SU-DHL-6 (cell line): Measurements from ENCODE around the gene SNAPIN.

Experiments
- H2AFZ ChIP-seq: fragments of 200-600 bp; sonication (generic); 2 replicates; pipeline ENCODE4 v1.6.1; 2014; ENCODE audit warnings: low read depth, mild to moderate bottlenecking, moderate library complexity, mixed read lengths, antibody characterized with exemption, low read length; ENCODE audit not compliant: severe bottlenecking
- H3F3A ChIP-seq: fragments of 200-600 bp; shearing (Covaris generic); 2 replicates; pipeline ENCODE4 v1.6.0; 2016; ENCODE audit warnings: antibody characterized with exemption, mild to moderate bottlenecking; ENCODE audit not compliant: insufficient read depth
- H3K27ac ChIP-seq: fragments of 200-600 bp; sonication (generic); 2 replicates; pipeline ENCODE4 v1.5.1; 2016; ENCODE audit warnings: low read depth, mild to moderate bottlenecking, low read length, moderate library complexity, mixed read lengths
- H3K27me3 ChIP-seq: fragments of 200-600 bp; sonication (generic), shearing (Covaris generic); 2 replicates; pipeline ENCODE4 v1.6.0; 2014; ENCODE audit warnings: mild to moderate bottlenecking, low read length
- H3K36me3 ChIP-seq: fragments of 200-600 bp; sonication (generic); 2 replicates; pipeline ENCODE4 v1.6.1; 2014; ENCODE audit warnings: mild to moderate bottlenecking, low read length, mixed read lengths
- H3K4me2 ChIP-seq: fragments of 300-600, 200-600 bp; shearing (Covaris generic), sonication (generic); 2 replicates; pipeline ENCODE4 v1.6.0; 2014; ENCODE audit warnings: low read length, low read depth, mild to moderate bottlenecking; ENCODE audit not compliant: poor library complexity, severe bottlenecking
- H3K4me3 ChIP-seq: fragments of 200-600 bp; sonication (generic); 2 replicates; pipeline ENCODE4 v1.5.1; 2014; ENCODE audit warnings: antibody characterized with exemption, low read length, mild to moderate bottlenecking, mixed read lengths; ENCODE audit not compliant: insufficient read depth, poor library complexity, severe bottlenecking
- H3K79me2 ChIP-seq: fragments of 200-600 bp; sonication (generic); 2 replicates; pipeline ENCODE4 v1.6.1; 2014; ENCODE audit warnings: mild to moderate bottlenecking, low read length, moderate library complexity; ENCODE audit not compliant: insufficient read depth
- H3K9ac ChIP-seq: fragments of 200-600 bp; sonication (generic); 2 replicates; pipeline ENCODE4 v1.7.0; 2014; ENCODE audit warnings: mild to moderate bottlenecking, low read length
- H3K9me2 ChIP-seq: fragments of 200-600 bp; sonication (generic); replicated peaks from 2 replicates; pipeline ENCODE4 v1.6.1; 2014; ENCODE audit warnings: low read length; ENCODE audit not compliant: insufficient read depth
- H3K9me3 ChIP-seq: fragments of 200-600 bp; sonication (generic); 2 replicates; pipeline ENCODE4 v1.6.1; 2014; ENCODE audit warnings: low read length, mixed read lengths; ENCODE audit not compliant: insufficient read depth
- H4K20me1 ChIP-seq: fragments of 200-600 bp; sonication (generic); 2 replicates; pipeline ENCODE4 v1.6.1; 2014; ENCODE audit warnings: low read depth, mild to moderate bottlenecking, antibody characterized with exemption, low read length, moderate library complexity, mixed read lengths
- CTCF ChIP-seq: fragments of 200-600 bp; sonication (generic); IDR thresholded peaks from one replicate; pipeline ENCODE4 v1.5.1; 2017; ENCODE audit warnings: antibody characterized with exemption, mild to moderate bottlenecking, low read length, moderate library complexity; ENCODE audit not compliant: insufficient read depth, poor library complexity, severe bottlenecking
- EZH2phosphoT487 ChIP-seq: fragments of 200-600 bp; sonication (generic), shearing (Covaris generic); conservative IDR thresholded peaks from 2 replicates; pipeline ENCODE4 v1.6.1; 2018; ENCODE audit warnings: mild to moderate bottlenecking, antibody characterized with exemption, low read length, moderate library complexity, mixed read lengths

Gene SNAPIN

DNA sequence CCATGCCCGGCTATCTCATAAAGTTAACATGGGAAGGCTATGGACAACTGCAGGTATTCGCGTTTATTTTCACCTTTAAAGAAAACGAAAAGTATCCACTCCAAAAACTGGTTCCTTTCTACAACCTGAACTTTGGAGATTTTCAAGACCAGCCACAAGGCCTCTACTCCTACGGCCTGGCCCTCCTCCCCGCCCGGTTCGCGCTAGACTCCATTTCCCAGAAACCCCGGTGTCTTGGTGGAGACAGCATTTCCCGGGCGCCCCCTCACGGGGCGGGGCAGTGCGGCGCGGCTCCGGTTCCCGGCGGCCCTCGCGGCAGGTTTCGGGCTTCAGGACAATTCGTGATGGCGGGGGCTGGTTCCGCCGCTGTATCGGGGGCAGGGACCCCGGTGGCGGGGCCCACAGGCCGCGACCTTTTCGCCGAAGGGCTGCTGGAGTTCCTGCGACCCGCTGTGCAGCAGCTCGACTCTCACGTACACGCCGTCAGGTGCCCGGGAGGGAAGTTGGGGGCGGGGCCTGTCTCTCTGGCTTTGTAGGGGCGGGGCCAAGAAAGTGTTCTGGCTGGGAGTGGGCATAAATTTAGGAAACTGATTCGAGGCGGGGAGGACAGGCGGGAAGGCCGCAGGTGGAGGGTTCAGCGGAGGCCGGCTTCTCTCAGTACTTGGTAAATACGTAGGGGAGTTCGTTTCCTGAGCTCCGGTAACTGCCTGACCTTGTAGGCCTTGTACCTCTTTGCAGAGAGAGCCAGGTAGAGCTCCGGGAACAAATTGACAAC, at the start of gene SNAPIN:
Gene SNAPIN (plus strand): TSS at position 304 of the 775 bp plus-strand sequence. CDS start 41 bp downstream, at position 345.
- H2AFZ ChIP-seq = peak within 1 kb of the TSS; percentile 96
- TF ChIP-seq EZH2phosphoT487 (no peak), CTCF (no peak)
- H3K79me2 ChIP-seq = peaks cover 12% of the 10 kb centered on the region; the same call in 1 of the 2 replicates
- peak within 1 kb of the TSS; percentile 79 for H3K4me2 ChIP-seq
- H4K20me1 ChIP-seq = no peaks in the 10 kb centered on the region
- H3K9ac ChIP-seq = peak within 1 kb of the TSS; percentile 77
- H3K9me3 ChIP-seq = no peaks in the 10 kb centered on the region
- H3K4me3 ChIP-seq = peak within 1 kb of the TSS; percentile 88
- peaks cover 23% of the 10 kb centered on the region for H3K36me3 ChIP-seq
- H3K27ac ChIP-seq = peak within 1 kb of the TSS; percentile 71
- no peaks in the 10 kb centered on the region for H3K27me3 ChIP-seq
- H3K9me2 ChIP-seq = no peaks in the 10 kb centered on the region
- peaks cover 31% of the 10 kb centered on the region for H3F3A ChIP-seq

DNA sequence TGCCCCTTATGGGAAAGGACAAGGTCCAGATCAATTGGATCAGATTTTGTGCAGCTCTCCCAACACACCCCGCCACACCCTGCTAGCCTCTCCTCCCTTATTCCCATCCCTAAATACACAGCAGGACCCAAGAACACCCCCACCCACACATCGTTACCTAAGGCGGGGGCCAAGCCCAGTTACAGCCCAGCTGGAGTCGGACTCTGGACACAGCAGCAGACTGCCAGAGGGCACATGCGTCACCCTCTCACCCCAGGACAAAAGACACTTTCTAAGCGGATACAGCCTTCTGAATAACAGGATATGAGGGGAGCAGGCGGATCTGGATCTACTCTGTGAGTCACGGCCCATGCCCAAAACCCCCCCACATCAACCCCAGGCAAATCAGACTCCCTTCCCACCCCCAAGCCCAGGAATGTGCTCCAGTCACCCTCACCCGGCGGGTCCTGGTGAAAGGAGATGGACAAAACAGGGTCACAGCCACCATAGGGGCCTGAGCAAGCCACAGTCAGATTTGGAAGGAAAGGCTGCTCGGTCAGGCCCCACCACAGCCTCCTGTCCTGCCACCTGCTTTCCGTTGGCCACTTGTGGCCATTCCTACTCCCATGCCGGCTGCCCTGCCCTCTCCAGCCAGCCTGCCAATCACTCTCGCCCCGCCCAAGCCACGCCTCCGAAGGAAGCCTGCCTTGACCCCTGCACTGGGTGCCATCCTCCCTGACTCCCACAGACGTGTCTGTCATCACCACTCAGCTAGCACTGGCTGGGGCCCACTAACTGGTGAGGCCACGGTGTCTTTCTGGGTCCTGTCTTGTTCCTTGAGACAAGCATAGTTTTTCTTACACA, 49.5 kb upstream of the SNAPIN start:
- H3K79me2 ChIP-seq = no peaks in the 10 kb centered on the region
- no peaks in the 10 kb centered on the region for H3K36me3 ChIP-seq
- no peak overlapping the region for H3K27ac ChIP-seq
- H3K9me2 ChIP-seq = no peaks in the 10 kb centered on the region
- no peak overlapping the region for H3K4me3 ChIP-seq
- H3K4me2 ChIP-seq = no peak overlapping the region
- no peak overlapping the region for H3K9ac ChIP-seq
- TF ChIP-seq CTCF = no peak
- TF ChIP-seq EZH2phosphoT487 = no peak
- H3F3A ChIP-seq = no peaks in the 10 kb centered on the region
- no peaks in the 10 kb centered on the region for H3K27me3 ChIP-seq
- H4K20me1 ChIP-seq = no peaks in the 10 kb centered on the region
- no peak overlapping the region for H2AFZ ChIP-seq
- no peaks in the 10 kb centered on the region for H3K9me3 ChIP-seq

DNA sequence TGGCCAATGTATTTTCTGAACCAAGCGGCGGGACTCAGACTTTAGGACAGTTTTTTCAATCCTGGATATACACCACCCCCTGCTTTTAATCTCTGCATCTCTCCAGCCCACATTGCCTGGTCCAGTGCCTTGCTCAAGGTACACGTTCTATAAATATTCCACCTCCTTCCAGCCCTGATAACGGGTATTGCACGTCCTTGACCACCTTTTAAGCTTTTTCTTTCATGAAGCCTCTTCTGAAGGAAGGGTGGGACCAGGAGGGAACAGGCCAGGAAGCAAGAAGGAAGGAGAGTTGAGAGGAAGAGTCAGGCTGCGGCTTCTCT, 49.0 kb upstream of the SNAPIN start:
- Histone ChIP-seq H2AFZ (no peak overlapping the region), H3K4me3 (no peak overlapping the region), H3K79me2 (no peaks in the 10 kb centered on the region), H3K27me3 (no peaks in the 10 kb centered on the region), H3K27ac (no peak overlapping the region), H3K9ac (no peak overlapping the region), H3F3A (no peaks in the 10 kb centered on the region), H3K4me2 (no peak overlapping the region), H3K36me3 (no peaks in the 10 kb centered on the region), H3K9me2 (no peaks in the 10 kb centered on the region), H3K9me3 (no peaks in the 10 kb centered on the region), H4K20me1 (no peaks in the 10 kb centered on the region)
- TF ChIP-seq CTCF (no peak), EZH2phosphoT487 (no peak)
